SK-N-SH (cell line): Measurements from ENCODE around the gene IL17B. TPM values are rescaled to one million over a fixed set of nuclear protein-coding genes. Genes with fewer than 3 reads are reported as not detected.
A peak's percentile ranks its signal among the peaks of the same experiment; 100 is the strongest.

Experiments used
- CTCF ChIA-PET: fragments of 300-600, 350-600 bp; formaldehyde crosslinking; extraction: SDS; loops from one replicate; lab custom pipeline; 2021; lab: Yijun Ruan, JAX
- POLR2A ChIA-PET: fragments of 350-600 bp; sonication (Branson Sonifier 250); formaldehyde crosslinking; extraction: SDS; loops from one replicate; lab custom pipeline; 2020; ENCODE audit warnings: antibody characterized with exemption, inconsistent platforms; lab: Yijun Ruan, JAX
- DNase-seq: peaks from one replicate; pipeline ENCODE4 v3.0.0; 2012
- H2AFZ ChIP-seq: fragments of 200-600 bp; sonication (generic); 2 replicates; pipeline ENCODE4 v1.8.1; 2016; ENCODE audit warnings: antibody characterized with exemption, mild to moderate bottlenecking, low read depth
- H3F3A ChIP-seq: fragments of 200-600 bp; sonication (generic); replicated peaks from 2 replicates; pipeline ENCODE3; 2016; ENCODE audit warnings: antibody characterized with exemption, mild to moderate bottlenecking; ENCODE audit not compliant: insufficient read depth
- H3K27ac ChIP-seq, 2 experiments: fragments of 200-500 bp in 1 of 2; fragments of 200-600 bp in 1 of 2; sonication (Bioruptor generic) in 1 of 2; sonication (generic), shearing (Covaris generic) in 1 of 2; 2 replicates each; pipeline versions ENCODE4 v1.5.1 to v1.6.1; 2014 to 2016; ENCODE audit warnings: low read depth in 2 of 2, inconsistent platforms in 1 of 2, low read length in 1 of 2, mild to moderate bottlenecking in 1 of 2, mixed read lengths in 1 of 2
- H3K27me3 ChIP-seq: fragments of 200-600 bp; sonication (generic), shearing (Covaris generic); 2 replicates; pipeline ENCODE4 v1.6.1; 2016; ENCODE audit warnings: mixed run types; ENCODE audit not compliant: insufficient read depth
- H3K36me3 ChIP-seq, 2 experiments: fragments of 200-500 bp in 1 of 2; fragments of 200-600 bp in 1 of 2; sonication (Bioruptor generic) in 1 of 2; sonication (generic) in 1 of 2; replicated peaks in 1 of 2; 2 replicates each; pipeline versions ENCODE3 to v1.5.1; 2014 to 2016; ENCODE audit warnings: low read length in 1 of 2, mild to moderate bottlenecking in 1 of 2; ENCODE audit not compliant: insufficient read depth in 2 of 2, control insufficient read depth in 1 of 2
- H3K4me1 ChIP-seq, 2 experiments: fragments of 200-500 bp in 1 of 2; fragments of 200-600 bp in 1 of 2; sonication (Bioruptor generic) in 1 of 2; sonication (generic), shearing (Covaris generic) in 1 of 2; 2 replicates each; pipeline versions ENCODE4 v1.5.1 to v1.6.1; 2014 to 2016; ENCODE audit warnings: low read depth in 1 of 2, low read length in 1 of 2, mixed run types in 1 of 2; ENCODE audit not compliant: insufficient read depth in 2 of 2, control insufficient read depth in 1 of 2
- H3K4me2 ChIP-seq: fragments of 200-600 bp; sonication (generic), shearing (Covaris generic); 2 replicates; pipeline ENCODE4 v1.6.1; 2017; ENCODE audit warnings: mixed run types
- H3K4me3 ChIP-seq, 2 experiments: fragments of 200-500 bp in 1 of 2; fragments of 200-600 bp in 1 of 2; sonication (Bioruptor generic) in 1 of 2; sonication (generic), shearing (Covaris generic) in 1 of 2; 2 replicates each; pipeline versions ENCODE4 v1.5.1 to v1.8.1; 2014 to 2016; ENCODE audit warnings: low read depth in 2 of 2, inconsistent platforms in 1 of 2, low read length in 1 of 2, mild to moderate bottlenecking in 1 of 2, mixed read lengths in 1 of 2, moderate library complexity in 1 of 2
- H3K79me2 ChIP-seq: fragments of 200-600 bp; sonication (generic); 2 replicates; pipeline ENCODE4 v1.8.1; 2017; ENCODE audit warnings: mild to moderate bottlenecking; ENCODE audit not compliant: insufficient read depth
- H3K9ac ChIP-seq: fragments of 200-600 bp; sonication (generic); 2 replicates; pipeline ENCODE4 v1.6.1; 2017; ENCODE audit warnings: mixed run types
- H3K9me2 ChIP-seq: fragments of 200-600 bp; sonication (generic); 2 replicates; pipeline ENCODE4 v1.6.1; 2017; ENCODE audit warnings: mixed run types
- H3K9me3 ChIP-seq: fragments of 200-600 bp; sonication (generic); 2 replicates; pipeline ENCODE4 v1.6.1; 2017; ENCODE audit warnings: mixed run types, mild to moderate bottlenecking, moderate library complexity
- H4K20me1 ChIP-seq: fragments of 200-600 bp; sonication (generic); 2 replicates; pipeline ENCODE4 v1.6.1; 2017; ENCODE audit warnings: mild to moderate bottlenecking, mixed run types; ENCODE audit not compliant: insufficient read depth
- CHD2 ChIP-seq: fragments of 150-350 bp; IDR thresholded peaks from 2 replicates; pipeline ENCODE4 v1.6.1; 2018; ENCODE audit warnings: low read length; ENCODE audit not compliant: partially characterized antibody
- ELF1 ChIP-seq: IDR thresholded peaks from 2 replicates; pipeline ENCODE4 v1.4.0; 2012
- EP300 ChIP-seq, 2 experiments: IDR thresholded peaks; 2 replicates each; pipeline versions ENCODE4 v1.4.0 to v1.6.1; 2012; ENCODE audit warnings: borderline replicate concordance in 1 of 2, low read depth in 1 of 2, low read length in 1 of 2
- FOSL2 ChIP-seq: IDR thresholded peaks from 2 replicates; pipeline ENCODE4 v1.4.0; 2012; ENCODE audit warnings: low read depth, mild to moderate bottlenecking, moderate library complexity, borderline replicate concordance
- MEF2A ChIP-seq: IDR thresholded peaks from 2 replicates; pipeline ENCODE4 v1.4.0; 2012; ENCODE audit warnings: low read depth, borderline replicate concordance
- RAD21 ChIP-seq: IDR thresholded peaks from 2 replicates; pipeline ENCODE4 v1.6.1; 2012; ENCODE audit warnings: mild to moderate bottlenecking, low read length
- TEAD4 ChIP-seq: IDR thresholded peaks from 2 replicates; pipeline ENCODE4 v1.4.0; 2012; ENCODE audit warnings: mild to moderate bottlenecking, borderline replicate concordance; ENCODE audit not compliant: insufficient read depth
- YY1 ChIP-seq: IDR thresholded peaks from 2 replicates; pipeline ENCODE4 v1.4.0; 2012; ENCODE audit warnings: low read depth, mild to moderate bottlenecking
- WGBS: methylation state at CpG from one replicate; pipeline ENCODE4 v1.1.6; 2017; ENCODE audit warnings: low lambda C conversion rate; 5-methylcytosine and 5-hydroxymethylcytosine counted together
- polyA plus RNA-seq, 3 experiments: library from polyadenylated mRNA; depleted of rRNA; stranded (reverse); fragments of >200 nt; gene quantifications; 2 replicates each; pipeline ENCODE4 v1.2.3, GENCODE V29; 2012

The IL17B gene
- polyA plus RNA-seq, 1 of the 3 experiments (the other 2 are of a cell fraction) = 0.16 TPM

DNA sequence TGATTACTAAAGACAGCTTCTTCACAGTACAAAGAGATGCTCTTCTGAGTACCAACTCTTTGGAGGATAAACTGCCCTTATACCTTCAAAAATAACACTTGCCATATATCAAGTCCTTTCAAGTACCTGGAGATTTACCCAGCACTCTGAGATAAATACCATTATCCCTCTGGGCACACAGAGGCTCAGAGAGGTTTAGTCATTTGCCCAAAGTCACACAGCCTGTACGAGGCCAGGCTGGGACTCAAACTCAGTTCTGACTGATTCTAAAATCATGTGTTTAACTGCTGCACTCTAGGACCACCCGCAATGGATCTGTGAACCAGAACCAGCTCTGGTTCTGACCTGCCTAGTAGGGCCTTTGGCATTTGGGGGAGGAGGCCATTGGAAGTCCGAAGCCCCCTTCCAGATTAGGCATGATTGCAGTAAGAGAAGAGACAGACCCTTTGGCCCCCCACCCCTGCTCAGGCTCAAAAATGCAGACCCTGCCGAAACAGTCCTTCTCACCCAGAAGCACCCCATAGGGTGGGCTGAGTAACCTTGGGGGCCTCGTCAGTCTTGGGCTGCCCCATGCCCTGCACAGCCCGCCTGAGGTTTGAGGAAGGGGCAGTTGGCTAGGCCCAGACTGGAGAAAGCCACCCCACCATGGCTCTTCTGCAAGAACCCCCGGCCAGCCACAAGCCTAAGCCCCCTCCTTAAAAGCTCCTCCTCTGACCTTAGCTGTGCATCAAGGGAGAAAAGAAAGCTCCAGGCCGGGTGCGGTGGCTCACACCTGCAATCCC is 32.8 kb upstream of the IL17B start:
- peaks cover 23% of the 10 kb centered on the region for H3F3A ChIP-seq

DNA sequence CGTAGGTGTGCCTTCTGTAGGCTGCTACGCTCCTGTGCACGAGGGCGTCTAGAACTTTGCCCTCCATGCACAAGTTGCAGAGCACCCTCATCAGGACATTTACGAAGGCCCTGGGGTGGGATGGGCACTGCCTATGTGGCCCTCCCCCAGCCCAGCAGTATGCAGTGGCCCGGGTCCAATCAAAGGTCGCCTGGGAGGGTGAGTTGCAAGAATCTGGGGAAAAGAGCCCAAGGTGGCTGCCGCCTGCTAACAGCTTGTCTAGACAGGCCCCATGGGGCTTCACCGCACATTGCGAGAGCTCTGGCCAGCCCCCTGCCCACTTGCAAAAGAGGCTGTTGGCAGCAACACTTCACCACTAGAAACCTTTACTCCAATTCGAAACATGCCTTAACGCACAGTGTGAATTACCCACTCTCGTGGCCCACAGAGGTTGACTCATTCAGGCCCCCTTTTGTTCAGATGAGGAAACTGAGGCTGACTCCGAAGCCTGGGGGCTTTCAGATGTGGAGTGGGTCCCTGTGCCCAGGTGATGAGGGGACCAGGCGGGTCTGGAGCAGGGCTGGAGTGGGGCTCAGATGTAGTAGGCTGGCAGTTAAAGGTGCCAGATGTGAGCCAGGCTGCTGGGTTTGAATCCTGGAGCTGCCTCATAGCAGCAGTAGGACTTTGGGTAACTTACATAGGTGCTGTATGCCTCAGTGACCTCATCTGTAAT is 31.8 kb upstream of the IL17B start:
- 84% methylated on average over 10 of the region's 15 CpGs for WGBS
- Histone ChIP-seq H3K4me1 (peaks cover 35 to 80% of the 10 kb centered on the region in 2 experiments), H3K9me2 (no peaks in the 10 kb centered on the region), H2AFZ (no peak overlapping the region), H3K27me3 (no peaks in the 10 kb centered on the region), H3K79me2 (peaks cover 93% of the 10 kb centered on the region), H3F3A (peaks cover 26% of the 10 kb centered on the region), H3K36me3 (peaks cover 0 to 22% of the 10 kb centered on the region in 2 experiments), H3K9ac (no peak overlapping the region; the same call in 1 of the 2 replicates), H4K20me1 (peaks cover 80% of the 10 kb centered on the region), H3K27ac (peak overlapping the region in 1 of 2 experiments; percentile 18; a peak in 1 of 4 replicates), H3K9me3 (no peaks in the 10 kb centered on the region), H3K4me3 (no peak overlapping the region), H3K4me2 (peak overlapping the region; percentile 91; the same call in 1 of the 2 replicates)
- CTCF ChIA-PET = interaction anchor here (0.9 to 52.5 kb wide), 2 partner anchors 31 to 39 kb away, joined by 3 to 1751 read pairs; partner anchors contain the start of genes IL17B and PCYOX1L
- POLR2A ChIA-PET = no interaction called here
- DNase-seq = no peak
- no peak for TF ChIP-seq CHD2
- no peak for TF ChIP-seq TEAD4
- TF ChIP-seq ELF1 = no peak
- TF ChIP-seq EP300 (IDR thresholded peaks at IDR 0.05; ENCODE audit: borderline replicate concordance in 1 of 2, low read depth in 1 of 2, low read length in 1 of 2) = no peak
- TF ChIP-seq RAD21 = no peak

More for the DNA sequence above, 32.8 kb upstream of the IL17B start:
- ChIA-PET POLR2A (interaction anchor here (0.9 to 2.4 kb wide), 2 partner anchors 10 to 54 kb away, joined by 3 to 9 read pairs; partner anchors contain the start of gene PCYOX1L), CTCF (interaction anchor here (3.9 to 52.5 kb wide), 2 partner anchors 23 to 40 kb away, joined by 21 to 1751 read pairs; partner anchors contain the start of genes IL17B and PCYOX1L)
- no peak for DNase-seq
- TF ChIP-seq FOSL2 = no peak
- no peak for TF ChIP-seq ELF1
- no peak for TF ChIP-seq MEF2A
- no peak for TF ChIP-seq CHD2
- TF ChIP-seq YY1 = no peak
- Histone ChIP-seq H3K4me1 (peaks cover 30 to 73% of the 10 kb centered on the region in 2 experiments), H3K9ac (no peak overlapping the region), H3K79me2 (peaks cover 98% of the 10 kb centered on the region), H3K27me3 (no peaks in the 10 kb centered on the region), H3K9me2 (no peaks in the 10 kb centered on the region), H3K4me3 (no peak overlapping the region), H2AFZ (no peak overlapping the region), H3K4me2 (no peak overlapping the region), H3K27ac (no peak overlapping the region; a peak in 1 of 4 replicates), H4K20me1 (peaks cover 86% of the 10 kb centered on the region), H3K36me3 (peaks cover 0 to 22% of the 10 kb centered on the region in 2 experiments), H3K9me3 (no peaks in the 10 kb centered on the region)
- 87% methylated on average over 8 of the region's 9 CpGs for WGBS
